ENCODE results near the gene CACNA1G.

CACNA1G gene

DNA sequence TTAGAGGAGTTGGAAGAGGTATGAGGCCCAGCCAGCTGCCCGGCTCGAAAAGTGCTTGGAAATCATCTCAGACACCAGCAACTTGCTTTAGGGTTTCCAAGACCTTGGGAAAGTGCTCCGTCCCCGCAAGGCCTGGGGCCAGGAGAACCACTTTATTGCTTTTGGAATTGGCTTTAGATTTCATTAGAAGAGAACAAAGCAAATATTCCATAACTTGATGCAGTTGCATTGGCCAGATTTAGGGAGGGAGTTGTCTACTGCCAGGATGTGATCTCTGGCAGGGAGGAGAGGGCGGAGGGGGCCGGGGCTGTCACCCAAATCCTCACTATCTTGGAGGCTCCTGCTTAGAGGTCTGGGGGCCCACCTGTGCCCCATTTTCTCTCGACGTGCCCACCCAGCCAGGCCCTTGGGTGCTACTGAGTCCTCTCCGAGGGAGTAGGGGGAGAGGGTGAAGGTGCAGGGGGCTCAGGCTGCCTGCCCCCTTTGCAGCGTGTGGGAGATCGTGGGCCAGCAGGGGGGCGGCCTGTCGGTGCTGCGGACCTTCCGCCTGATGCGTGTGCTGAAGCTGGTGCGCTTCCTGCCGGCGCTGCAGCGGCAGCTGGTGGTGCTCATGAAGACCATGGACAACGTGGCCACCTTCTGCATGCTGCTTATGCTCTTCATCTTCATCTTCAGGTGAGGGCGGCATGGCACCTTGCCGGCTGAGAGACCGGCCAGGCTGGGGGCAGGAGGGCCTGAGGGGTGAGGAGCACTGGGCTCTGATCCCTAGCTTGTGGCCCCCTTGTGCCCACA lies 30.6 kb downstream of the CACNA1G start:
- no peak for DNase-seq

DNA sequence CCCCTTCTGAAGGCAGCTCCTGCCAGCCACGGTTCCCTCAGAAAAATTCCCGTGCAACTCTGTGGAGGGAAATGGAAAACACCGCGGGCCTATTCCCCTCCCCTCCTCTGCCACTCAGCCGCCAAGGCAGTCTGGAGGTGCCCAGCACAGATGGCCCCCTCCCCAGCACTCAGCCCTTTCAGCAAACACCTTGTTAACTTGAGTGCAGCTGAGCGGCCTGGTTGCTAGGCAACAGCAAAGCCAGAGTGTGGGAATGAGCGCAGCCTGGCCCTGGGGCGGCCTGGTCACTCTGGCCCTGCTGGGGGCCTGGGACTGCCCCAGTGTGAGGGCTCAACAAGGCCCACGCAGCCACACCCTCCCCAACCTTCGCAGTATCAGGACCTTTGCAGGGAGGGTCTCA lies 32.8 kb downstream of the CACNA1G start:
- no peak for DNase-seq

DNA sequence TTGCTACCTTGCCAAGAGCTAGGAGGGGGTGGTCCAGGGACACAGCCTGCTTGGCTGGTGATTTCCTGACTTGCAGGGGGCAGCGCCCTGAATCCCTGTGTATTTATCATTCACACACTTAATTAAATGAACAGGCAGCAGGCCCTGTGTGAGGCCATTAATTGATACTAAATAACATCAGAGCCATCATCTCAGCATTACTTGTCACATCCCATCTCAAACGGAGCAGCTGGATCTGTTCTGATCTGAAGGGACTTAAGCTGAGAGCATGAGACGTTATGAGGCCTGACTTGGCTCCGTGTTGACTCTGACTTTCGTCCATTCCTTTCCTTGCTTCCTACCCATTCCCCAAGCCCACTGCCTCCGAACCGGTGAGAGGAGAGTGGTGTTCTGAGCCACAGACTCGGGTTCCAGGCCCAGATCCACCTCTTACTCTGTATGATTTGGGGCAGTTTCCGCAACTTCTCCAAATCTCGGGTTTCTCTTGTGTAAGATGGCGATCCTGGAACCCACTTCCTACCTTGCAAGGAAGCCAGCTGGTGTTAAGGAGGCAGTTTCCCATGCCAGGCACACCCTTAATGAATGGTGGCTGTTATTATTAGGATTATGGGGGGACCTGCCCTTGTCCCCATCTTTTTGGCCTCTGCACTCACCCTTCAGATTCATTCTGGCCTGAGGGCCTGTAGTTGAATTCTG lies 33.8 kb downstream of the CACNA1G start:
- DNase-seq, result no peak

DNA sequence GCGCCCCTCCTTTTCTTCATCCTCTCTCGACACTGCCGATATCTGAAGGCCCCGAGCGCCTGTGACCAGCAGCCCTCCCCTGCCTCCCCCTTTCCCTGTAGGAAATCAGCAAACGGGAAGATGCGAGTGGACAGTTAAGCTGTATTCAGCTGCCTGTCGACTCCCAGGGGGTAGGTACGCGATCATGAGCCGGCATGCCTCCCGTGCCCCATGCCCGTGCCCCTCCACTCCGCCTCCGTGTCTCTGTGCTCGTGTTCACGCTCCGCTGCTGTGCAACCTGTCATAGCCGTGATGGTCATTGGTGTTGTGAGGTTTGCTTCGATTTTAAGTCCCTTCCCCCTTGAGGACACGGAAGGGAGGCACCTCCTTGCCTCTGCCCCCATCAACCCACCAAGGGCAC lies 34.4 kb downstream of the CACNA1G start:
- no peak for DNase-seq

DNA sequence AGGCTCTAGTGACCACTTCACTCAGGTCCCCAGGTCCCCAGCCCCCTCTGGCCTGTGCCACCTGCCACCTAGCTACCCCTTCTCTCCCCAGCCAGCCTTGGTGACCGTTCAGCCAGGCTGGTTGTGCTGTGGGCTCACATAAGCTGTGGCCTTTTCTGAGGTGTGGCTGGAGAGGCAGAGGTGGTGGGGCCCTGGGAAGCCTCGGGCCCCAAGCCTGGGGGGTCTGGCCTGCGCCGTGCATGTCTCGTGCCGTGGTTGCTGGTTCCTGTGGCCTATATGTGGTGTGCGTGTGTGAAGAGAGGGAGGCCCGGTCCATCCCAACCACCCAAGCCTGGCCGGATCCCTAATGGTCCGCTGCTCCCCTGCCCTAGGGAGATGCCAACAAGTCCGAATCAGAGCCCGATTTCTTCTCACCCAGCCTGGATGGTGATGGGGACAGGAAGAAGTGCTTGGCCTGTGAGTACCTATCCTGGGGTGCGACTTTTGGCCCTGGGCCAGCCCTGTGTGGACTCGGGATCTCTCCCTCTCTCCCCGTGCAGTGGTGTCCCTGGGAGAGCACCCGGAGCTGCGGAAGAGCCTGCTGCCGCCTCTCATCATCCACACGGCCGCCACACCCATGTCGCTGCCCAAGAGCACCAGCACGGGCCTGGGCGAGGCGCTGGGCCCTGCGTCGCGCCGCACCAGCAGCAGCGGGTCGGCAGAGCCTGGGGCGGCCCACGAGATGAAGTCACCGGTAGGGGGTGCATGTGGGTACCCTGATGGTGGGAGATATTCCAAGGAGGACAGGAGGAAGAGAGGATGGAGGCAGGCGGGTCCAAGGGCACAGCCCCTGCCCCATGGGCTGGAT lies 35.9 kb downstream of the CACNA1G start:
- DNase-seq, result no peak

DNA sequence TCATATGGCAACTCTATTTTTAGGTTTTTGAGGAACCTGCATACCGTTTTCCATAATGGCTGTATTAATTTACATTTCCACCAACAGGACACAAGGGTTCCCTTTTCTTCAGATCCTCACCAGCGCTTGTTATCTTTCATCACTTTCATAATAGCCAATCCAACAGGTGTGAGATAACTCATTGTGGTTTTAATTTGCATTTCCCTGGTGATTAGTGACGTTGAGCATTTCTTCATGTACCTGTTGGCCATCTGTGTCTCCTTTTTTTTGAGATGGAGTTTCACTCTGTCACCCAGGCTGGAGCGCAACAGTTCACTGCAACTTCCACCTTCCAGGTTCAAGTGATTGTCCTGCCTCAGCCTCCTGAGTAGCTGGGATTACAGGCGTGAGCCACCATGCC lies 38.0 kb downstream of the CACNA1G start:
- no peak for DNase-seq

DNA sequence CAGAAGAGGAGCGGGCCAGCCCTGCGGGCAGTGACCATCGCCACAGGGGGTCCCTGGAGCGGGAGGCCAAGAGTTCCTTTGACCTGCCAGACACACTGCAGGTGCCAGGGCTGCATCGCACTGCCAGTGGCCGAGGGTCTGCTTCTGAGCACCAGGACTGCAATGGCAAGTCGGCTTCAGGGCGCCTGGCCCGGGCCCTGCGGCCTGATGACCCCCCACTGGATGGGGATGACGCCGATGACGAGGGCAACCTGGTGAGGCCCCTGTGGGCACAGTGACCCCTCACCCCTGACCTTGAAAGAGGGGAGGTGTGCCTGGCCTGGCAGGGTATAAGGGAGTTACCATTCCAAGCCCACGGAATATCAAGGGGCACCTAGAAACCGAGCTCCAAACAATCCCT lies 39.1 kb downstream of the CACNA1G start:
- no peak for DNase-seq

DNA sequence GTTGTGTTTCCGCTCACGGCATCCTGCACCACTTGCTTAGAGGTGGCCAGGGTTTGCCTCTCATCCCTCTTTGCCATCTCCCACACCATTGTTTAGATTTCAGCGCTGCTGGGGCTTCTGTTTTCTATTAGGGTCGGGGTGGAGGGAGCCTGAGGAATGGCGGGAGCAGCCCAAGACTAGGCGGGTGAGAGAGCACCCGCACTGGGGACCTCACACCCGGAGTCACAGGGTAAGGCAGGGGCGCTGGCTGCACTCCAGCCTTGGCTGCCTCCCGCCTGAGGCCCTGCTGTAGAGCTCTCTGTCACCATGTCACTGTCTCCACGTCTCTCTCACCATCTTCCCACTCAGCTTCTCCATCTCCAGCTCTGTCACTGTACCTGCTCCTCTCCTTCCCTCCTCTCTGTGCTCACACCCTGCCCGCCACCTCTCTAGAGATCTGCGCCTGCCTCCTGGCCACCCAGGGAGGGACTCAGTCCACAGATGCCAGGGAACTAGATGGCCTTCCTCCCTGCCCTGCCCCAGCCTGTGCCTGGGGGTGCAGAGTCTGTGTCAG lies 41.4 kb downstream of the CACNA1G start:
- no peak for DNase-seq

DNA sequence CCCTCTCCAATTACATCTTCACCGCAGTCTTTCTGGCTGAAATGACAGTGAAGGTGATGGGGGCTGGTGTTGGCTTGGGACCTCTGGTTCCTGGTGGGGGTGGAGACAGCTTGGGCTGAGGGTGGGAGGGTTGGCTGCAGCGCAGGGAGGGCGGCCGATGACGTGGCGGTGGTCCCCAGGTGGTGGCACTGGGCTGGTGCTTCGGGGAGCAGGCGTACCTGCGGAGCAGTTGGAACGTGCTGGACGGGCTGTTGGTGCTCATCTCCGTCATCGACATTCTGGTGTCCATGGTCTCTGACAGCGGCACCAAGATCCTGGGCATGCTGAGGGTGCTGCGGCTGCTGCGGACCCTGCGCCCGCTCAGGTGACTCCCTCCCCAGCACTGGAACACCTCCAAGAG lies 42.3 kb downstream of the CACNA1G start:
- DNase-seq, result no peak

DNA sequence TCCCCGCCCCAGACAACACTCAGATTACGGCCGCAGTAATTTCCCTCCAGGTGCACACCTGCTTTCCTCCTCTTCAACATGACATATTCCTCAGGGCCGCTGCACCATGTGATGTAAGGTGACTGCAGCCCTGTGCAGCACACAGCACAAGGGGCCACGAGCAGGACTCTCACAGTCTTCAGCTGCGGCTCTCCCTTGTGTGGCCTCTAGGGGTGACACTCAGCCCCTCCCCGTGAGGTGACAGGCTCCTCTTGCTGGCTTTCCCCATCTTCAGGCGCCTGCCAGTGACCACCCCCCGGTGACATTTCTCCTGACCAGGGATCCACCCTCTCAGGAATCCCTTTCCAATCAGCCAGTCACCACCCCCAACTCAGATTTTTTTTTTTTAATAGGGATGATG lies 42.8 kb downstream of the CACNA1G start:
- no peak for DNase-seq

DNA sequence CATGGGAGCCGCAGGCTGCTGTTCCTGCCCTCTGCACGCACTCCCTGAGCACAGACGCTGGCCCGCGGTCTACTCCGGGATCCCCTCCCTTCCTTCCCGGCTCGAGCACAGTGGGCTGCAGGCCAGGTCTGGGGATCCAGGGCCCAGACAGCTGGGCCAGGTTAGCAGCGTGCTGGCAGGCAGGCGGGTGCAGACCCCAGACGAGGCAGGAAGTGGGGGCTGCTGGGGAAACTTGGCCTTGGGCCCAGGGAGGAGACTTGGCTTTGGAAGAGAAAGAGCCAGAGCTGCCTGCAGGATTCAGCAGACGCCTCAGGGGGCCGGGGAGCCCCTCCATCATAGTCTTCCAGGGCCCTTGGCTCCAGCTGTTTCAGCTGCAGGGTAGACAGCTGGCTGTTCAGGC lies 44.0 kb downstream of the CACNA1G start:
- no peak for DNase-seq

DNA sequence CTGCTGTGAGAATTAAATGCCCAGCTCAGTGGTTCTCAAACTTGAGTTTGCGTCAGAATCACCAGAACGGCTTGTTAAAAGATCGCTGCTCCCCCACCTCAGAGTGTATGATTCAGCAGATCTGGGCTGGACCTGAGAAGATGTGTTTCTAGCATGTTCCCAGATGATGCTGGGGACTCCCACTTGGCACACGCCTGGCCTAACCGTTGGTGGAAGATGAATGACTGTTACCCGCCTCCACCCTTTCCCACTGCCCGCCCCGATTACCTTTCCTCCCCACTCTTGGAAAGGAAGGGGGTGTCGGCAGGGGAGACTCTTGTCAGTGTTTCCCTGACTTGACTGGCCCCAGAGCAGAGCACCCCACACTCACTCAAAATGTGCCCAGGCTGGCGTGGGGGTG lies 44.9 kb downstream of the CACNA1G start:
- peak; percentile 38 for DNase-seq

DNA sequence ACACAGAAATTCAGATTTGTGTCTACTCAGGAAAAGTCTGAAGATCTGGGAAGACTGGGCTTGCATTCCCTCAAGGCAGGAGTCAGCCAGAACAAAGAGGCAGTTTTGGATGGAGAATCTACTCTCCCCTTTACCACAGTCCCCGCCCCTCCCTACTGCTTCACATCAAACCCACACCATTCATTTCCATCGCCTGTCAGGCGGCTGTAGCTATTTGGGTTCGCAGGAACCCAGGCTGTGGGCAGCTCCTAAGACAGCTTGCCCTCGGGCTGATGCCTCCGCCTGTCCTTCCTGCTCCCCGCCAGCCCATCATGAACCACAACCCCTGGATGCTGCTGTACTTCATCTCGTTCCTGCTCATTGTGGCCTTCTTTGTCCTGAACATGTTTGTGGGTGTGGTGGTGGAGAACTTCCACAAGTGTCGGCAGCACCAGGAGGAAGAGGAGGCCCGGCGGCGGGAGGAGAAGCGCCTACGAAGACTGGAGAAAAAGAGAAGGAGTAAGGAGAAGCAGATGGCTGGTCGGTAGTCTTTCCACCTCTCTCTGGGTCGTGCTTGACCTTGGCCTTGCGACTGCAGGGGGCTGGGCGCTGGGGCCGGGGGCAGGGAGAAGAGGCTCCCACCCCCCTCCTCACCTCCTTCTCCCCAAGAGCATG lies 47.1 kb downstream of the CACNA1G start:
- DNase-seq, result no peak

DNA sequence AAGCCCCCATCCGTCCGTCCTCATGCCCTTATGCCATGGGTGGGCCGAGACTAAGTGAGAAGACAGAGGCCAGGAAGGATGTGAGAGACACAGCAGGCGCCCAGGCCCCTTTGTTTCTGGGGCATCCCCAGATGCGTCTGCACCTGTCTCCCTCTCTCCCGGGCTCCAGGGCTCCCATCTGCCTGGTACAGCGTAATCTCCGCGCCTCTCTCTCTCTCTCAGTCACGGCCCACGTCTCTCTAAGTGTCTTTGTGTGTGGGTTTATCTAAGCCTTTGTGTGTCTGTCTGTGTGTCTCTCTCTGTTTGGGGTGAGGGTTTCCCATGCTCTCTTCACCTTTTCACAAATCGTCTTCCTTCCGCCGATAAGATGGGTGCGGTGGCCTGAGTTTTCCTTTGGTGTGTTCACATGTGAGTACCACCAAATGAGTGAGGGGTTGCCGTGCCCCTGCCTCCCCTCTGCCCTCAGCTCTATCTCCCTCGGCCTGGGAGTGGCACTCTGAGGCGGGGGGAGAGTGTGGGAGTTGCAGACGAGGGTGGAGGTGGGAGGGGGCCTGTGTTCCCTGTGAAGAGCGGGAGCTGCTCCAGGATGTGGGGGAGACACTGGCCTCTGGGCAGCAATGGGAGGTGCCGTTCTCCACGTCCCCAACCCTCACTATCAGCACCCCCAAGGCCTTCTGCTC lies 48.3 kb downstream of the CACNA1G start:
- DNase-seq, result no peak

DNA sequence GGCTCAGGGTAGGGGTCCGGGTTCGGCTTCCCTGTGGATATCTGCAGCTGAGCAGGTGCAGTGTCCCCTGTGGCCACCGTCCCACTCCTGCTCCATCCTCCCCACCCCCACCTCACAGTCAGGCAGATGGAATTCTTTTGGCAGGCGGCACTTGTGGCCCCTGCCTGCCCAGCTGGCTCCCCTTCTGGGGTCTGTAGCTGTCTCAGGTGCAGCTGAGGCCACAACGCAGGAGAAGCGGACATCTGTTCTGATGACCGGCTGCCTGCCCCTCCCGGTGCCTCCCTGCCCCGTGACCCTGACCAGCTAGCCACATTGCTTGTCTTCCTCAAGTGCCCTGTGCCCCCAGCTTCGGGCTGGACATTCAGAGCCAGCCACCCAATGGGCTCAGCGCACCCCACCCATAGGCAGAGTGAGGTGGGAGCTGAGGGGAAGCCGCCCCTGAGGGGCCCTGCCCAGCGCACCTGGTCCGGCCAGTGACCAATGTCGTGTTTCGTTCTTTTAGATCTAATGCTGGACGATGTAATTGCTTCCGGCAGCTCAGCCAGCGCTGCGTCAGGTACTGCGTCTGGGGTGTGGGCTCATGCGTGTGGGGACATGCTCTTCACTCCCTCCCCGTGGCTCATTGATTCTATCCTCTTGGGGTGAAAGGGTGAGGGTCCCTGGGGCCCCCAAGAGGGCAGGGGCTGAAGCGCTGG lies 49.0 kb downstream of the CACNA1G start:
- DNase-seq, result no peak

DNA sequence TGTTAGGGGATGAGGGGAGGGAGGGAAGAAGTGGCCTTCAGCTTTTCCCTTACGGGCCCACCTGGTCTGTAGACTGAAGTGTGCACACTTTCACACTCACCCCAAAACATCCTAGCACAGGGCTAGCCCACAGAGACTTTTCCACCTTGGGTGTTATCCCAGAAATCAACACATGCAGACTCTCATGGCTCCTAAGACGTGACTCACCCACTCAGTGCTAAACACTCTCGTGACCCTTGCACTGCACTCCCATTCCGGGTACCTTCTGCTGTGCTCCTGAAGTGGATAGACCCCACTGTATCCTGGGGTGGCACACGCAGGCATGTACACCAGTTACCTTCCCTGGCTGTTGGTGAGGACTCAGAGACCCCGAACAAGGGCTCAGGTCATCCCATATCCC lies 51.1 kb downstream of the CACNA1G start:
- no peak for DNase-seq

DNA sequence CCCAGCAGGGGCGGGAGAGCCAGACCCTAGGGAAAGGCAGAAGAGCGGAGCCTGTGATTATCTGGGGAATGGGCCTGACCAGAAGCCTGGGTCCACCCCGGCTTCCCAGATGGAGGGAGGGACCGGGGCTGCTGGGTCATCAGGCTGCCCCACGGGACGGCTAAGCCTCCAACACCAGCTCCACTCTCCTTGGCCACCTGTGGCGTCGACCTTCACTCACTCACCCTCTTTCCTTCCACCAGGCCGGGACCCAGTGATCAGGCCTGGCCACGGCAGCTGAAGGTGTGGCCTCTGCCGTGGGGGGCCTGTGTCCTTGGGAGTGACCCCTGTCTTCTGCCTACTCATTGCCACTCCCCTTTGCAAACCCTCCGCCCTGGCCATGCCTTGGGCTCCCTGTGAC lies 51.8 kb downstream of the CACNA1G start:
- DNase-seq, result no peak

DNA sequence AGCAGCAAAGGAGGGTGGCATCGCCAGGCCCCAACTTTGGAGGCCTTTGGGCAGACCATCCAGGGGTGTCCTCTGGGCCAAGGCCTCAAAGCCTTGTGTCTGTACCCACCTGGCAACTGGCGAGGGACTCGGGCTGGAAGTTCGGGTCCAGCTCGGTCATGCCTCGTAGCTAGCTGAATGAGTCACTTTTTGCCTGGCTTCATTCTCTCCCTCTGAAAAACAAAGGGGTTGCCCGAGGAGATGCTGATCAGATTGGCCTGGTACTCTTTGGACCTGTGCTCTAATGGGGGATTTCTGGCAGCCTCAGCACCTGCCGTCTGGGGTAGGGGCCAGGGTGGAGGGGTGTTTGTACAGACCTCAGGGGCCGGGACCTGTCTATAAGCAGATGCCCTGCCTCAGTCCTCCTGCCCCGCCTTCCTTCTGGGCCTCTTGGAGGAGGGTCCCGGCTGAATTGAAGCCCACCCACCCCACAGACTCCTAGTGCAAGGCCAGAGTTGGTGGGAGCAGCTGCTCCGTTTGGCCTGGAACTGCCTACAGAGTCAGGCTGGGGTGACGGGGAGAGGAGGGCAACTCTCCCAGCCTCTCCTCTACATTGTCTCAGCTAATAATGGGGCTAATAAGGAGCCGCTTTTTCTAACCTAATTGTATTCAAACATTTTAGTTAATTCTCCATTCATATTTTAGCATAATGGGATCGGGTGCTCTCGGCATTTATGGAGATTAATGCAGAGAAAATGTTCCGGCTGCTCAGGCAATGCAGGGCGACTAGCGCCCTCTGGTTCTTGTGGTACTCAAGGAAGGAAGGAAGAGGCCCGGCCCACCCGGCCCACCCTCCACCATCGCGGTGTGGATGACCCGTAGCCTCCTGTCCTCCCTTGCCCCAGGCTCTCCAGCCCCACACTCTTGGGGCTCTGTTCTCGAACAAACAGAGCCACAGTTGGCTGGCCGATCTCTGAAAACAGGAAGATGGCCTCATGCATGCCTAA lies 52.8 kb downstream of the CACNA1G start:
- no peak for DNase-seq

DNA sequence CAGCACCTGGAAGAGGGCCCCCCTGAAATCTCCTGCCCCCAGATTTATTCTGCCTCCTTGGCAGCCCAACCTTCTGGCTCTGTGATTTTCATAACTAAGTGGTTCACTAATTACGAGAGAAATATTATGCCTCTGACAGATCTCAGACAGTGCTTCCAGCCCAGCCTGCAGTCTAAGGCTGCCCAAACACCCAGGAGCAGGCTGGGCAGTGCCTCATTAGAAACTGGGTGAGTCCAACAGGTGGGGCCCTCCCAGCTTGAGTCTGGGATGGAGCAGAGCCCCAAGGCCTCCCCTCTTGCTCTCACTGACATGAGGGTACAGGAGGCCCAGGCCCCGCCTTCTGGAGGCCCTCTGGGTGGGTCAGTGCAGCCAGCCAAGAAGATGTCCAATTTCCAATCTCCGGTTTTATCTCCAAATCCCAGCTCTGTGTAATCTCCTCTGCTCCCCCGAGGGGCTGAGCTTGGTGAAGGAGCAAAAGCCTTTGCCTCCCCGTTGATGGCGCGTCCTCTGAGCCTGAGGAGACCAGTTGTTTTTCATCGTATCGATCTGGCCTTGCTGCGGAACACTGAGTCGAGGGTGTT lies 54.0 kb downstream of the CACNA1G start:
- DNase-seq, result no peak

DNA sequence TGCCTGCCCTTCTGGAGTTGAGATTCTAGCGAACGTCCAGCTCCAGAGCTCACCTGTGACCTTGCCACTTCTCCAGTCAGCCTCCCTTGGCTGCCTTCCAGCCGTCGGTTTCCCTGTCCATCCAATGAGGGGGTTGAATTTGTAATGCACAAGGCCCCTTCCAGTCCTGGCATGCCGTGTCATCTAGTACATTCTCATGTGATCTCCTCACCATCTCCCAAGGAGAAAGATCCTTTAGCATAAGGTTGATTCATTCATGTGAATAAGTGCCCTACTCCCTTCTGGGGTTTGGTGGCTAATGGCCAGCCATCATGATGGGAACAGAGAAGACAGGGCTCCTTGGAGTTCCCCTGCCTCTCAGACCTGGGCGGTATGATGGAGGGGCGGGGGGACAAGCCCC lies 55.3 kb downstream of the CACNA1G start:
- DNase-seq, result no peak
